MCF 10A (cell line): Measurements from ENCODE around the gene DHDDS. TPM values are rescaled to one million over a fixed set of nuclear protein-coding genes. Genes with fewer than 3 reads are reported as not detected.

Experiments
- BruUV-seq: library from RNA; stranded (reverse); fragments of 400-500 nt; replicated peaks from 2 replicates; lab custom pipeline; 2021; lab: Mats Ljungman, UMichigan
- CTCF ChIA-PET: fragments of 300-600 bp; sonication (Branson Sonifier 250); formaldehyde crosslinking; extraction: SDS; loops from one replicate; lab custom pipeline; 2021; ENCODE audit warnings: antibody characterized with exemption, inconsistent platforms; lab: Yijun Ruan, JAX
- POLR2A ChIA-PET: fragments of 300-600, 350-650 bp; sonication (Branson Sonifier 250); formaldehyde crosslinking; extraction: SDS; loops from one replicate; lab custom pipeline; 2020; ENCODE audit warnings: antibody characterized with exemption, inconsistent platforms; lab: Yijun Ruan, JAX
- DNase-seq: peaks from one replicate; pipeline ENCODE4 v3.0.0-alpha.2; 2018; ENCODE audit not compliant: unreplicated experiment
- H3K27ac Mint-ChIP-seq: one replicate; pipeline ENCODE4 v1.8.0; 2022; ENCODE audit warnings: mild to moderate bottlenecking, low read depth, mixed read lengths; ENCODE audit not compliant: unreplicated experiment
- H3K27me3 Mint-ChIP-seq: one replicate; pipeline ENCODE4 v1.8.0; 2022; ENCODE audit warnings: mixed read lengths; ENCODE audit not compliant: insufficient read depth, unreplicated experiment
- H3K36me3 Mint-ChIP-seq: one replicate; pipeline ENCODE4 v1.8.0; 2022; ENCODE audit warnings: mild to moderate bottlenecking, moderate library complexity, mixed read lengths; ENCODE audit not compliant: insufficient read depth, unreplicated experiment
- H3K4me1 Mint-ChIP-seq: one replicate; pipeline ENCODE4 v1.8.0; 2022; ENCODE audit warnings: mixed read lengths; ENCODE audit not compliant: insufficient read depth, unreplicated experiment
- H3K4me3 Mint-ChIP-seq: one replicate; pipeline ENCODE4 v1.8.0; 2022; ENCODE audit warnings: mild to moderate bottlenecking, moderate library complexity, mixed read lengths; ENCODE audit not compliant: unreplicated experiment
- H3K9me3 Mint-ChIP-seq: one replicate; pipeline ENCODE4 v1.8.0; 2022; ENCODE audit warnings: mixed read lengths; ENCODE audit not compliant: unreplicated experiment
- intact Hi-C: fragments of 100-400 bp; cut with micrococcal nuclease; formaldehyde crosslinking; loops from 2 replicates; pipeline ENCODE4 v1.14.1; 2022
- total RNA-seq: library from RNA; stranded (reverse); gene quantifications from 2 replicates; pipeline ENCODE4 v1.2.3, GENCODE V29; 2022
- TF ChIP-seq, protein P1 (sequence below): fragments of 200-600 bp; IDR thresholded peaks from one replicate; pipeline ENCODE4 v1.8.0; 2022; ENCODE audit warnings: antibody characterized with exemption, mild to moderate bottlenecking; ENCODE audit not compliant: unreplicated experiment

DHDDS gene
- total RNA-seq, 1 experiment from 2014 or later = 48.2 TPM

GRCh38 chr1:26411624-26412074 is 20.5 kb upstream of the DHDDS start:
- DNase-seq = no peak
- intact Hi-C loops = no loop called here
- H3K36me3 Mint-ChIP-seq = no peaks in the 10 kb centered on the region
- peaks cover 8% of the 10 kb centered on the region for H3K4me1 Mint-ChIP-seq
- H3K27ac Mint-ChIP-seq = no peak overlapping the region
- ChIA-PET CTCF (interaction anchor here (0.6 to 0.9 kb wide), 3 partner anchors 9 to 1260 kb away, joined by 3 read pairs; partner anchors contain the start of gene IFI6), POLR2A (no interaction called here)
- BruUV-seq = no TSS peak
- H3K4me3 Mint-ChIP-seq = no peak overlapping the region
- TF ChIP-seq, protein P1, sequence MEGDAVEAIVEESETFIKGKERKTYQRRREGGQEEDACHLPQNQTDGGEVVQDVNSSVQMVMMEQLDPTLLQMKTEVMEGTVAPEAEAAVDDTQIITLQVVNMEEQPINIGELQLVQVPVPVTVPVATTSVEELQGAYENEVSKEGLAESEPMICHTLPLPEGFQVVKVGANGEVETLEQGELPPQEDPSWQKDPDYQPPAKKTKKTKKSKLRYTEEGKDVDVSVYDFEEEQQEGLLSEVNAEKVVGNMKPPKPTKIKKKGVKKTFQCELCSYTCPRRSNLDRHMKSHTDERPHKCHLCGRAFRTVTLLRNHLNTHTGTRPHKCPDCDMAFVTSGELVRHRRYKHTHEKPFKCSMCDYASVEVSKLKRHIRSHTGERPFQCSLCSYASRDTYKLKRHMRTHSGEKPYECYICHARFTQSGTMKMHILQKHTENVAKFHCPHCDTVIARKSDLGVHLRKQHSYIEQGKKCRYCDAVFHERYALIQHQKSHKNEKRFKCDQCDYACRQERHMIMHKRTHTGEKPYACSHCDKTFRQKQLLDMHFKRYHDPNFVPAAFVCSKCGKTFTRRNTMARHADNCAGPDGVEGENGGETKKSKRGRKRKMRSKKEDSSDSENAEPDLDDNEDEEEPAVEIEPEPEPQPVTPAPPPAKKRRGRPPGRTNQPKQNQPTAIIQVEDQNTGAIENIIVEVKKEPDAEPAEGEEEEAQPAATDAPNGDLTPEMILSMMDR = no peak
- peaks cover 78% of the 10 kb centered on the region for H3K27me3 Mint-ChIP-seq
- no peaks in the 10 kb centered on the region for H3K9me3 Mint-ChIP-seq

DNA sequence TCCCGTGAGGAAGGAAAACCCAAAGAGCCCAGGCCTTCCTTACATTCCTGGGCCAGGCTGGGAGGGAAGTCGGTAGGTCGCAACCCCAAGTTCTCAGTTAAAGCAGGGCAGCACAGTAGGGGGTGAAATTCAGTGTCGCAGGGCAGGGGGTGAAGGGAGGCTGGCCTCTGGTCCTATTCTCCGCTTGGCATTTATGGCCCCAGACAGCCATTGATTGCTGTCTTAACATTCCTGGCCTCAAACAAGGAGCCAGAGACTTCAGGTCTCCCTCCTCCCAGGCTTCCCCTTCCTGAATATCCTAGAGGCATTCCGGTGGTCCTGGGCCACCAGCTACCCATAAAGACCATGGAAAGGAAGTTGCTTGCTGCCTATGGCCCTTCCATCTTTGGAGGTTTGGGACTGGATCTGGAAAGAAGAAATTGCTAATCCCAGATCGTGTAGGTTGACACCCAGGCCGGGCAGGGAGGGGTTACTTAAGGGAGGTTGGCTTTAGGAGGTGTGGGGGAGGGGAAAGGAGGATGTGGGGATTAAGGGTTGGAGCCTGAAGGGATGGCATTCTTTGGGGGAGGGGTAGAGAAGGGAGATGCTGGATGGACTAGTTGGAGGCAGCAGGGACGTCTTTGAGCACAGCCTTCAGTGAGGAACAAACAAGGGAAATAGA is 19.8 kb upstream of the DHDDS start:
- H3K9me3 Mint-ChIP-seq = no peaks in the 10 kb centered on the region
- H3K4me1 Mint-ChIP-seq = peaks cover 8% of the 10 kb centered on the region
- intact Hi-C loops = no loop called here
- CTCF ChIA-PET = interaction anchor here (0.8 to 0.9 kb wide), 2 partner anchors 9 to 10 kb away, joined by 3 read pairs; no protein-coding TSS in a partner anchor
- TF ChIP-seq, protein P1 = no peak
- POLR2A ChIA-PET = no interaction called here
- no peak overlapping the region for H3K4me3 Mint-ChIP-seq
- H3K36me3 Mint-ChIP-seq = no peaks in the 10 kb centered on the region
- H3K27ac Mint-ChIP-seq = no peak overlapping the region
- BruUV-seq = no TSS peak
- DNase-seq = no peak
- peaks cover 78% of the 10 kb centered on the region for H3K27me3 Mint-ChIP-seq

GRCh38 chr1:26413031-26413430 is 19.1 kb upstream of the DHDDS start:
- TF ChIP-seq, protein P1 = no peak
- Mint-ChIP-seq H3K36me3 (no peaks in the 10 kb centered on the region), H3K4me1 (peaks cover 8% of the 10 kb centered on the region), H3K27ac (no peak overlapping the region), H3K27me3 (peaks cover 78% of the 10 kb centered on the region), H3K4me3 (no peak overlapping the region), H3K9me3 (no peaks in the 10 kb centered on the region)
- intact Hi-C loops = no loop called here
- CTCF ChIA-PET = interaction anchor here (0.7 to 1.0 kb wide), 2 partner anchors 153 to 179 kb away, joined by 3 read pairs; partner anchors contain the start of gene CEP85
- POLR2A ChIA-PET = no interaction called here
- no peak for DNase-seq
- no TSS peak for BruUV-seq

DNA sequence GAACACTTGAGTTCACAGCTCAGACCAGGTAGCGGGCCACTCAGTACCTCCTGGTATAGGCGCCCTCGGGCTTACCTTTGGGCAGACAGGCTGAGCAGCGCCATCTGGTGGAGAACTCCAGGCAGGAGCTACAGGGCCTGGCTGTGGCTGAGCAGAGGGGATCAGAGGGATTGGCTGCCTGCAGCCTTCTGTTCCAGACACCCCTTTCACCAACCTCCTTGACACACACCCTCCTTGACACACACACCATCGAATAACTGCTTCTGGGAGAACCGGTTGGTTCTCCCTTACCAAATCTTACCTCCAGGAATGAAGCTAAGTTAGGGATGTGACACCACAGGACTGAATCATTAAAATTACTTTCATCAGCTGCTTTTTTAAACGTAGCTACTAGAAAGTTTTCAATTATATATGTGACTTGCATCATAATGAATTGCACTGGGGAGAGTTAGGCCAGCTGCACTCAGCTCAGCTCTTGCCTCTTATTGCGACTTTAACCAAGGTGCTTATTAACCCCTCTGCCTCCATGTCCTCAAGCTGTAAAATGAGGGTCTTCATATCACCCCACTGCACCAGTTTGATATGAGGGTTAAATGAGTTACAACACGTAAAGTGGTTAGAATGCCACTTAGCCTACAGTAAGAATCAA is 14.9 kb upstream of the DHDDS start:
- no TSS peak for BruUV-seq
- no peak overlapping the region for H3K4me3 Mint-ChIP-seq
- H3K4me1 Mint-ChIP-seq = no peaks in the 10 kb centered on the region
- H3K9me3 Mint-ChIP-seq = no peaks in the 10 kb centered on the region
- H3K36me3 Mint-ChIP-seq = peaks cover 4% of the 10 kb centered on the region
- ChIA-PET CTCF (interaction anchor here (0.5 to 4.0 kb wide), 62 partner anchors 8 to 1760 kb away, joined by 3 to 26 read pairs (median 4); partner anchors contain the start of genes CEP85, SH3BGRL3 and UBXN11), POLR2A (interaction anchor here (0.6 to 1.7 kb wide), 8 partner anchors 9 to 142 kb away, joined by 3 to 9 read pairs (median 4); partner anchors contain the start of genes DHDDS and SH3BGRL3)
- H3K27ac Mint-ChIP-seq = no peak overlapping the region
- TF ChIP-seq, protein P1 = peak; percentile 83
- intact Hi-C loops = loop anchor here (1.0 kb wide), 1 partner anchor 142 kb away; no protein-coding TSS in a partner anchor
- peaks cover 65% of the 10 kb centered on the region for H3K27me3 Mint-ChIP-seq
- DNase-seq = peak; percentile 76
